HUES64 (cell line): ENCODE data around the gene INO80E.

ENCODE experiments used
- H3K27ac ChIP-seq: 2 replicates; pipeline ENCODE4 v1.7.0; 2013; ENCODE audit warnings: low read depth, low read length, inconsistent platforms
- H3K27me3 ChIP-seq: 2 replicates; pipeline ENCODE4 v1.6.1; 2013; ENCODE audit warnings: mild to moderate bottlenecking, low read length; ENCODE audit not compliant: insufficient read depth
- H3K36me3 ChIP-seq: 2 replicates; pipeline ENCODE4 v1.6.1; 2013; ENCODE audit warnings: mild to moderate bottlenecking, low read length; ENCODE audit not compliant: insufficient read depth
- H3K4me1 ChIP-seq: 2 replicates; pipeline ENCODE4 v1.6.1; 2013; ENCODE audit warnings: mild to moderate bottlenecking, low read length, moderate library complexity; ENCODE audit not compliant: insufficient read depth
- H3K4me3 ChIP-seq: 2 replicates; pipeline ENCODE4 v1.5.1; 2013; ENCODE audit warnings: mild to moderate bottlenecking, low read length, moderate library complexity
- H3K9ac ChIP-seq: 2 replicates; pipeline ENCODE4 v1.6.1; 2013; ENCODE audit warnings: mild to moderate bottlenecking, low read depth, low read length
- H3K9me3 ChIP-seq: 2 replicates; pipeline ENCODE4 v1.6.1; 2013; ENCODE audit warnings: low read depth, low read length; ENCODE audit not compliant: insufficient read depth
- WGBS: fragments of 150-250, 120-280 bp; methylation state at CpG from one replicate; pipeline ENCODE4 v1.1.7; 2013; ENCODE audit warnings: missing lambda C conversion rate; 5-methylcytosine and 5-hydroxymethylcytosine counted together

The INO80E gene

DNA sequence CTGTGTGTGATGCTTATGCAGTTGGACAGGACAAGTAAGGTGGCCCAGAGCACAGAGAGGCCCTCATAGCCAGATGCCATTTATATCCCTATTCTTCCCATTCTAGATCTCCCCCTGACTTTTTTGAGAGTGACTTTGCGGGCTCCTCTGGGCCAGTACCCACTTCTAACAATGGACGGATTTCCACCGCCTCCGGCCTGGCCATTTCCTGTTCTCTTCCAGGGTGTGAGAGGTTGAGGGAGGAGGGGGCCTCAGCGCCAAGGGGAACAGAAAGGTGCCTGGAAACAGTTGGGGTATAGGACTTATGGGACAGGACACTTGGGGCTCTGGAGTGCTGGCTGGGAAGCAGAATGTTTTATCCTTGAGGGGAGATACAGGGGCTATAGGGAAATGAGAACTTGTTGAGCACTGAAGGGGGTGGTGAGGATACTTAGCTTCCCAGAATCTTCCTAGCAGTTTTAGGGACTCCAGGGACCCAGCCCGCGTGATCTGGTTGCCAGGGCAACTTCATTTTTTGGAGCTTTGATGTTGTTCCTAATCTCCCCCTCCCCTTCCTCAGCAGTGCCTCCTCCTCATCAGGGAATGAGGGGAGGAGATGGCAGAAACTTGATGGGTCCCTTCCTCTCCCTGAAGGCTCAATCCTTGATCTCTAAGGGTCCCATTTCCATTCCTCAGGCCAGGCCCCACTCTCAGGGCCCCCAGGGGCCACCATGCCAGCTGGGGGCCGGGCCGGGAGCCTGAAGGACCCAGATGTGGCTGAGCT lies 18.8 kb upstream of the INO80E start:
- Histone ChIP-seq H3K9me3 (peaks cover 9% of the 10 kb centered on the region), H3K4me3 (peak overlapping the region; percentile 78; the same call in 1 of the 2 replicates), H3K36me3 (peaks cover 55% of the 10 kb centered on the region), H3K27me3 (peaks cover 8% of the 10 kb centered on the region), H3K4me1 (peaks cover 26% of the 10 kb centered on the region), H3K27ac (no peak overlapping the region), H3K9ac (no peak overlapping the region)
- 91% methylated on average over 9 of the region's 9 CpGs for WGBS

DNA sequence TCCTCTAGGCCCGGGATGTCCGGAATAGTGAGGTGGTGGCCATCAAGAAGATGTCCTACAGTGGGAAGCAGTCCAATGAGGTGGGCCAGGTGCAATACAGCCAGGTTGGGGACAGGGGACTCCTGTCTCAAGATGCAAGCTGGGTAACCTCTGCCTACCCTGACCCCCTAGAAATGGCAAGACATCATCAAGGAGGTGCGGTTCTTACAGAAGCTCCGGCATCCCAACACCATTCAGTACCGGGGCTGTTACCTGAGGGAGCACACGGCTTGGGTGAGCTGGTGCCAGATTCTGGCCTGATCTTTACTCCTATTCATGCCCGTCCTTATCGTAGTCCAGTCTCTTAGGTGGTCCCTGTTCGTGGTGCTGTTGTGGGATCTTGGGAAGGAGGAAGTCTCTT lies 18.0 kb upstream of the INO80E start:
- WGBS: 94% methylated on average over 9 of the region's 9 CpGs
- Histone ChIP-seq H3K4me3 (no peak overlapping the region), H3K36me3 (peaks cover 56% of the 10 kb centered on the region), H3K9me3 (peaks cover 1% of the 10 kb centered on the region; the same call in 1 of the 2 replicates), H3K27ac (no peak overlapping the region), H3K4me1 (peaks cover 26% of the 10 kb centered on the region), H3K9ac (no peak overlapping the region), H3K27me3 (no peaks in the 10 kb centered on the region)

DNA sequence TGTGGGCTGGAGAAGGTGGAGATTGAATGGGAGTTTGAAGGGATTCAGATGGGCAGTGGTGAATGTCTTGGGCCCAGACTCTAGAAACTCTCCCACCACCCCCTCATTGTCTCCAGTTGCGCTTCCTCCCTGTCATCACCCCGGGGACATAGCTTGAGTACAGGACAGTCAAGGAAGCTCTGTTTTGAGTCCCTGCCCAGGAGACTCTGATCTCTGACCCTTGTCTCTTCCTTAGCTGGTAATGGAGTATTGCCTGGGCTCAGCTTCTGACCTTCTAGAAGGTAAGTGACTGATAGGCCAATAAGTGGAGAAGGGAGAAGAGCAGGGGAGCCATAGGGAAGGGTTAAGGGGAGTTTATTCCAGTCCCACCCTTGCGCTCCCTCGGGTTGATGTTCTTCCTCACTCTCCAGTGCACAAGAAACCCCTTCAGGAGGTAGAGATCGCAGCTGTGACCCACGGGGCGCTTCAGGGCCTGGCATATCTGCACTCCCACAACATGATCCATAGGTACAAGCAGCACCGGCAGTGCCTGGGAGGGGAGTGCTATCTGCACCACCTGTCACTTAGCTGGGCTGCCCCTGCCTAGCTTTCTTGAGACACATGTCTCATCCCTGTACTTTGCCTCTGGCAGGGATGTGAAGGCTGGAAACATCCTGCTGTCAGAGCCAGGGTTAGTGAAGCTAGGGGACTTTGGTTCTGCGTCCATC lies 17.3 kb upstream of the INO80E start:
- no peaks in the 10 kb centered on the region for H3K27me3 ChIP-seq
- no peak overlapping the region for H3K9ac ChIP-seq
- no peak overlapping the region for H3K27ac ChIP-seq
- no peaks in the 10 kb centered on the region for H3K9me3 ChIP-seq
- no peak overlapping the region for H3K4me3 ChIP-seq
- H3K4me1 ChIP-seq: peaks cover 26% of the 10 kb centered on the region
- WGBS: 95% methylated on average over 9 of the region's 9 CpGs
- peaks cover 63% of the 10 kb centered on the region for H3K36me3 ChIP-seq

DNA sequence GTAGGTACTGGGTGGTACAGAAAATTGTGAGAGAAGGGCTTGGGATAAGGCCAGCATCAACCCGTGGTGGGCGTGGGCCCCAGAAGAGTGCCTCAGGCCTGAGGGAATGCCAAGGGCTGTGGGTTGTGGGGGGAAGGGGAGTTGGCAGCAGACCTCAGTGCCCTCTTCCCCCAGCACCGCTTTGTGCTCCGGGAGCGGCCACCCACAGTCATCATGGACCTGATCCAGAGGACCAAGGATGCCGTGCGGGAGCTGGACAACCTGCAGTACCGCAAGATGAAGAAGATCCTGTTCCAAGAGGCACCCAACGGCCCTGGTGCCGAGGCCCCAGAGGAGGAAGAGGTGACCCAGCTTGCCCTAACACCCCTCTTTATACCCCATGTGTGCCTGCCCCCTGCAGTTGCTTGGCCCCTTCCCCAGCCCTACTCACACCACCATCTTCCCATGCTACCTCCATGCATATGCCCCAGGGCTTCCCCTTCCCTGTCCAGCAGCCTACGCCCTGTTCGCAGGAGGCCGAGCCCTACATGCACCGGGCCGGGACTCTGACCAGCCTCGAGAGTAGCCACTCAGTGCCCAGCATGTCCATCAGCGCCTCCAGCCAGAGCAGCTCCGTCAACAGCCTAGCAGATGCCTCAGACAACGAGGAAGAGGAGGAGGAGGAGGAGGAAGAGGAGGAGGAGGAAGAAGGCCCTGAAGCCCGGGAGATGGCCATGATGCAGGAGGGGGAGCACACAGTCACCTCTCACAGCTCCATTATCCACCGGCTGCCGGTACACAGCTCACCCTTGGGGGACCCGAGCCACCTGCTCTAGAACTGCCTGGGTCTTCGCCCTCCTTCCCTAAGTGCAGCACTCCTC lies 13.3 kb upstream of the INO80E start:
- no peak overlapping the region for H3K27ac ChIP-seq
- H3K4me1 ChIP-seq: no peaks in the 10 kb centered on the region
- no peaks in the 10 kb centered on the region for H3K27me3 ChIP-seq
- H3K36me3 ChIP-seq: peaks cover 99% of the 10 kb centered on the region
- H3K4me3 ChIP-seq: no peak overlapping the region
- no peaks in the 10 kb centered on the region for H3K9me3 ChIP-seq
- no peak overlapping the region for H3K9ac ChIP-seq
- 92% methylated on average over 24 of the region's 24 CpGs for WGBS

DNA sequence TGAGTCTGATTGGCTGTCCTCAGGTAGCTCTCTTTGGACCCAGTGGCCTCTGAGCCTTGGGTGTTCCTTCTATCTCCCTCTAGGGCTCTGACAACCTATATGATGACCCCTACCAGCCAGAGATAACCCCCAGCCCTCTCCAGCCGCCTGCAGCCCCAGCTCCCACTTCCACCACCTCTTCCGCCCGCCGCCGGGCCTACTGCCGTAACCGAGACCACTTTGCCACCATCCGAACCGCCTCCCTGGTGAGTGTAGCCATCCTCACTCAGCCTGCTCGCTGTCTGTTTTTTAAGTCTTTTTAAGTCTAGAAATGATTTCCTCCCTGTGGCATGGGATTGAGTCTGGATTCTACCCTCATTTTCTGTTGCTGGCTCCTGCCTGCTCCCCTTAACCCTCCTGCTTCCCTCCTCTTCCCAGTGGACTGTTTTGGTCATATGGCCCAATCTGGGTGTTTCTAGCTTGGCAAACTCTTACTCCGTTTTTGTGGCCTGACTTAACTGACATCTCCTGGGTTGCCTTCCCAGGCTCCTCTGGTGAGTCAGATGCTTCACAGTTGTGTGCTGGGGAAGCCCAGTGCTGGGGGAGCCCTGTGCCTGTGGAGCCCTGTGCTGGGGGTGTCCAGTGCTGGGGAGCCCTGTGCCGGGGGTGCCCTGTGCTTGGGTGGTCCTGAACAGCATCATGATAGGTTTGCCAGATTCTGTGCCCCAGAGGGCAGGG lies 12.5 kb upstream of the INO80E start:
- H3K4me3 ChIP-seq: no peak overlapping the region

DNA sequence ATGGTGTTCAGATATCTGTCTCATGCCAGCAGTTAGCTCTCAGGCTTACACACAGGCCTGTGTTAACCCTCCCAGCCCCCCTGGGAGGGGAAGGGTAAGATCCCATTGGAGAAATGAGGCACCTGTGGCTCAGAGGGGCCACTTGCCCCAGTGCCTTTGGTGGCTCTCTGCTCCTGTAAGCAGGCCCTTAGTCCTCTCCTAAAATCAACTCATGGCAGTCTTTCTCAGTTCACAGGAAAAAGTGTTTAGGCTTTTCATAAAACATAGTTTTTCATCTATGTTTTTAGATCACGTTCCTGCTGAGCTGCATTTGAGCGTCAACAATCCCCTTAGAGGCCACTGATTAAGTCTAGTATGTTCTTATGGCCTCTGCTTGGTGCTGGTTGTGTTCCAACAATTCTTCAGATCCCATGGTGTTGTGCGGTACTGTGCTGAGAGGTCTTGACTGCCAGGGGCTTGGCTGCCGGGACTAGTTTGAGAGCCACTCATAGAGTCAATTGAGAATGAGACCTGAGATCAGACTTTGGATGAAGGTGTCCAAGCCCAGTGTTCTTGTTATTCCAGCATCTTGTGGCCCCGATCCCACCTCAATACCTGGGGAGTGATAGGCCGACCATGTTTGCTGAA lies 11.8 kb upstream of the INO80E start:
- no peaks in the 10 kb centered on the region for H3K27me3 ChIP-seq
- H3K36me3 ChIP-seq: peaks cover 98% of the 10 kb centered on the region
- H3K4me1 ChIP-seq: no peaks in the 10 kb centered on the region
- H3K9me3 ChIP-seq: no peaks in the 10 kb centered on the region
- H3K9ac ChIP-seq: no peak overlapping the region
- no peak overlapping the region for H3K4me3 ChIP-seq
- WGBS: 98% methylated on average over 6 of the region's 6 CpGs
- H3K27ac ChIP-seq: no peak overlapping the region

More for the DNA sequence above, 12.5 kb upstream of the INO80E start:
- no peaks in the 10 kb centered on the region for H3K4me1 ChIP-seq
- no peaks in the 10 kb centered on the region for H3K27me3 ChIP-seq
- no peak overlapping the region for H3K27ac ChIP-seq
- no peaks in the 10 kb centered on the region for H3K9me3 ChIP-seq
- no peak overlapping the region for H3K9ac ChIP-seq
- peaks cover 99% of the 10 kb centered on the region for H3K36me3 ChIP-seq
- 95% methylated on average over 12 of the region's 12 CpGs for WGBS

DNA sequence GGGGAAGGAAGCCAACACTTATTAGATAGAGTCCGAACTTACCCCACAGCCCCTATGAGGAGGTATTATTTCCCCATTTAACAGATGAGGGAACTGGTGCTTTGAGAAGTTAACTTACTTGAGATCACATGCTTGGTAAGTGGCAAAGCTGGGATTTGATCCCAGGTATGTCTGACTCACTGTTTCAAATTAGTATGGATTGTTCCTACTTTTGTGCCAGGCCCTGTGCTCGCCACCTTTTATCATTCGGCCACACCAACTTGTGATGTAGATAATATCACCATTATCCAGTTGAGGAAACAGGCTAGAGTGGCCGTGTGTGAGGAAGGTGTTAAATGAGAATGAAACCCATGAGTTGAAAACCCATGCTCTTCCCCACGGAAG lies 11.3 kb upstream of the INO80E start:
- 92% methylated on average over 4 of the region's 5 CpGs for WGBS

DNA sequence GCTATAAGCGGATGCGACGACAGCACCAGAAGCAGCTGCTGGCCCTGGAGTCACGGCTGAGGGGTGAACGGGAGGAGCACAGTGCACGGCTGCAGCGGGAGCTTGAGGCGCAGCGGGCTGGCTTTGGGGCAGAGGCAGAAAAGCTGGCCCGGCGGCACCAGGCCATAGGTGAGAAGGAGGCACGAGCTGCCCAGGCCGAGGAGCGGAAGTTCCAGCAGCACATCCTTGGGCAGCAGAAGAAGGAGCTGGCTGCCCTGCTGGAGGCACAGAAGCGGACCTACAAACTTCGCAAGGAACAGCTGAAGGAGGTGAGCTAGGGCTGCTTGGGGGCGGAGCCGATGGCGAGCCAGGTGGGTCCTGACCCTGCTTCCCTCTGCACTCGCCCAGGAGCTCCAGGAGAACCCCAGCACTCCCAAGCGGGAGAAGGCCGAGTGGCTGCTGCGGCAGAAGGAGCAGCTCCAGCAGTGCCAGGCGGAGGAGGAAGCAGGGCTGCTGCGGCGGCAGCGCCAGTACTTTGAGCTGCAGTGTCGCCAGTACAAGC lies 10.7 kb upstream of the INO80E start:
- Histone ChIP-seq H3K4me1 (no peaks in the 10 kb centered on the region), H3K27ac (no peak overlapping the region), H3K9me3 (no peaks in the 10 kb centered on the region), H3K27me3 (no peaks in the 10 kb centered on the region), H3K4me3 (no peak overlapping the region), H3K9ac (no peak overlapping the region), H3K36me3 (peaks cover 98% of the 10 kb centered on the region)
- WGBS: 95% methylated on average over 28 of the region's 28 CpGs

More for the DNA sequence above, 11.3 kb upstream of the INO80E start:
- H3K4me1 ChIP-seq: no peaks in the 10 kb centered on the region
- H3K9me3 ChIP-seq: no peaks in the 10 kb centered on the region
- H3K36me3 ChIP-seq: peaks cover 98% of the 10 kb centered on the region
- H3K27ac ChIP-seq: no peak overlapping the region
- no peak overlapping the region for H3K4me3 ChIP-seq
- H3K9ac ChIP-seq: no peak overlapping the region
- H3K27me3 ChIP-seq: no peaks in the 10 kb centered on the region

DNA sequence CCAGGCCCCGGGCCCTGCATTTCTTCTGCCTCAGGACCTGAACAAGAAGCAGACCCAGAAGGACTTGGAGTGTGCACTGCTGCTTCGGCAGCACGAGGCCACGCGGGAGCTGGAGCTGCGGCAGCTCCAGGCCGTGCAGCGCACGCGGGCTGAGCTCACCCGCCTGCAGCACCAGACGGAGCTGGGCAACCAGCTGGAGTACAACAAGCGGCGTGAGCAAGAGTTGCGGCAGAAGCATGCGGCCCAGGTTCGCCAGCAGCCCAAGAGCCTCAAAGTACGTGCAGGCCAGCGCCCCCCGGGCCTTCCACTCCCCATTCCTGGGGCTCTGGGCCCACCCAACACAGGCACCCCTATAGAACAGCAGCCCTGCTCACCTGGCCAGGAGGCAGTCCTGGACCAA lies 9.8 kb upstream of the INO80E start:
- WGBS: 93% methylated on average over 20 of the region's 20 CpGs
- Histone ChIP-seq H3K27me3 (no peaks in the 10 kb centered on the region), H3K9ac (no peak overlapping the region), H3K36me3 (peaks cover 97% of the 10 kb centered on the region), H3K4me3 (no peak overlapping the region), H3K4me1 (no peaks in the 10 kb centered on the region), H3K27ac (no peak overlapping the region), H3K9me3 (no peaks in the 10 kb centered on the region)

DNA sequence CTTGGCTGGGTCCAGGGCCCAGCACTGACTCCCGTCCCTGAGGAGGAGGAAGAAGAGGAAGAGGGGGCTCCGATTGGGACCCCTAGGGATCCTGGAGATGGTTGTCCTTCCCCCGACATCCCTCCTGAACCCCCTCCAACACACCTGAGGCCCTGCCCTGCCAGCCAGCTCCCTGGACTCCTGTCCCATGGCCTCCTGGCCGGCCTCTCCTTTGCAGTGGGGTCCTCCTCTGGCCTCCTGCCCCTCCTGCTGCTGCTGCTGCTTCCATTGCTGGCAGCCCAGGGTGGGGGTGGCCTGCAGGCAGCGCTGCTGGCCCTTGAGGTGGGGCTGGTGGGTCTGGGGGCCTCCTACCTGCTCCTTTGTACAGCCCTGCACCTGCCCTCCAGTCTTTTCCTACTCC lies 9.1 kb upstream of the INO80E start:
- H3K36me3 ChIP-seq: peaks cover 95% of the 10 kb centered on the region
- H3K9ac ChIP-seq: no peak overlapping the region
- no peak overlapping the region for H3K4me3 ChIP-seq
- H3K4me1 ChIP-seq: no peaks in the 10 kb centered on the region
- no peak overlapping the region for H3K27ac ChIP-seq
- 94% methylated on average over 5 of the region's 5 CpGs for WGBS
- H3K9me3 ChIP-seq: no peaks in the 10 kb centered on the region
- no peaks in the 10 kb centered on the region for H3K27me3 ChIP-seq
